ENCODE data around the gene PRKG1.

PRKG1 gene

DNA sequence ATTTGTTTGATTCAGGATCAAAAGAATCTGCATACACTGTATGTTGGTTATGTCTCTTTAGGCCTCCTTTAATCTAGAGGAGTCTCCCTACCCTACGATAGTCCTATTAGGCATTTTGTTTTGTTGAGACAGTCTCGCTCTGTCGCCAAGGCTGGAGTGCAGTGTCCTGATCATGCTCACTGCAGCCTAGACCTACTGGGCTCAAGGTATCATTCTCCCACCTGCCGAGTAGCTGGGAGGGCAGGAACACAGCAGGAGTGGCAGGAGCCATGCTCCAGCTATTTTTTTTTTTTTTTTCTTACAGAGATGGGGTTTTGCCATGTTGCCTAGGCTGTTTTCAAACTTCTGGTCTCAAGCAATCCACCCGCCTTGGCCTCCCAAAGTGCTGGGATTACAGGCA lies 1116.8 kb downstream of the PRKG1 start:
- H3K9me2 ChIP-seq (replicated peaks; ENCODE audit: low read depth, low read length), result no peaks in the 10 kb centered on the region
- TF ChIP-seq EZH2phosphoT487 (IDR thresholded peaks at IDR 0.05; ENCODE audit: borderline replicate concordance) (no peak), CTCF (conservative IDR thresholded peaks at IDR 0.05; ENCODE audit: low read length) (no peak)
- no peak overlapping the region for H3K9ac ChIP-seq (ENCODE audit: low read depth, low read length, poor library complexity, severe bottlenecking)
- no peaks in the 10 kb centered on the region for H3K27me3 ChIP-seq (ENCODE audit: insufficient read depth, low read length, poor library complexity, severe bottlenecking)
- no peak overlapping the region for H3K4me3 ChIP-seq (ENCODE audit: low read length, poor library complexity, severe bottlenecking)
- H3K4me2 ChIP-seq (ENCODE audit: low read depth, low read length, poor library complexity, severe bottlenecking), result no peak overlapping the region
- no peaks in the 10 kb centered on the region for H3F3A ChIP-seq (ENCODE audit: low read depth)
- H2AFZ ChIP-seq (ENCODE audit: low read length), result no peak overlapping the region
- no peaks in the 10 kb centered on the region for H3K4me1 ChIP-seq (ENCODE audit: insufficient read depth, low read length, poor library complexity, severe bottlenecking)
- no peaks in the 10 kb centered on the region for H3K36me3 ChIP-seq (ENCODE audit: insufficient read depth, low read length)
- no peaks in the 10 kb centered on the region for H3K9me3 ChIP-seq (ENCODE audit: insufficient read depth, low read depth, low read length)
- H3K79me2 ChIP-seq (ENCODE audit: insufficient read depth, low read length), result no peaks in the 10 kb centered on the region
- no peaks in the 10 kb centered on the region for H4K20me1 ChIP-seq (ENCODE audit: insufficient read depth, low read length, poor library complexity, severe bottlenecking)

DNA sequence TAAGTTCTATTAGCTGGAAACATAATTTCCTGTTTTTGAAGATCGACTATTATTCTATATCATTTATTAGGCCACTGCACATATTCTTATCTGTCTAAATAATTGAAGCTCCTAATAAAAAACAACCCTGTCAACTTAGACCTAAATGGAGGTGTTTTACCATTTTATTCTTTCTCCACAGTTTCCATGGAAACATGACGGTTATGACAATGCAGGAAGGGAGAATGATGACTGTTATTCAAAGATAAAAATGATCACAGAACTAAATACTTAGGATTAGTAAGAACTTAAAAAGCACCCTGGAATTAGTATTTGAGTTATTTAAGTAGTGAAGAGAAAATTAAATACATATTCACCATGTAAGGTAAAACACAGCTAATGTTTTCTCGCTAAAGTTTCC lies 1119.9 kb downstream of the PRKG1 start:
- no peaks in the 10 kb centered on the region for H3K36me3 ChIP-seq (ENCODE audit: insufficient read depth, low read length)
- H3K9ac ChIP-seq (ENCODE audit: low read depth, low read length, poor library complexity, severe bottlenecking), result no peak overlapping the region
- no peaks in the 10 kb centered on the region for H3K27me3 ChIP-seq (ENCODE audit: insufficient read depth, low read length, poor library complexity, severe bottlenecking)
- TF ChIP-seq EZH2phosphoT487 (IDR thresholded peaks at IDR 0.05; ENCODE audit: borderline replicate concordance) (no peak), CTCF (conservative IDR thresholded peaks at IDR 0.05; ENCODE audit: low read length) (no peak)
- H3K9me3 ChIP-seq (ENCODE audit: insufficient read depth, low read depth, low read length), result no peaks in the 10 kb centered on the region
- H3K4me3 ChIP-seq (ENCODE audit: low read length, poor library complexity, severe bottlenecking), result no peak overlapping the region
- no peaks in the 10 kb centered on the region for H4K20me1 ChIP-seq (ENCODE audit: insufficient read depth, low read length, poor library complexity, severe bottlenecking)
- H3F3A ChIP-seq (ENCODE audit: low read depth), result no peaks in the 10 kb centered on the region
- H3K79me2 ChIP-seq (ENCODE audit: insufficient read depth, low read length), result no peaks in the 10 kb centered on the region
- H3K4me1 ChIP-seq (ENCODE audit: insufficient read depth, low read length, poor library complexity, severe bottlenecking), result no peaks in the 10 kb centered on the region
- no peaks in the 10 kb centered on the region for H3K9me2 ChIP-seq (replicated peaks; ENCODE audit: low read depth, low read length)
- H3K4me2 ChIP-seq (ENCODE audit: low read depth, low read length, poor library complexity, severe bottlenecking), result no peak overlapping the region
- no peak overlapping the region for H2AFZ ChIP-seq (ENCODE audit: low read length)

GRCh38 chr10:52194716-52195115 lies 1120.4 kb downstream of the PRKG1 start:
- H3K9me2 ChIP-seq (replicated peaks; ENCODE audit: low read depth, low read length), result no peaks in the 10 kb centered on the region
- H3K79me2 ChIP-seq (ENCODE audit: insufficient read depth, low read length), result no peaks in the 10 kb centered on the region
- H3K9ac ChIP-seq (ENCODE audit: low read depth, low read length, poor library complexity, severe bottlenecking), result no peak overlapping the region
- no peaks in the 10 kb centered on the region for H3K27me3 ChIP-seq (ENCODE audit: insufficient read depth, low read length, poor library complexity, severe bottlenecking)
- H2AFZ ChIP-seq (ENCODE audit: low read length), result no peak overlapping the region
- H4K20me1 ChIP-seq (ENCODE audit: insufficient read depth, low read length, poor library complexity, severe bottlenecking), result no peaks in the 10 kb centered on the region
- H3F3A ChIP-seq (ENCODE audit: low read depth), result no peaks in the 10 kb centered on the region
- no peaks in the 10 kb centered on the region for H3K36me3 ChIP-seq (ENCODE audit: insufficient read depth, low read length)
- H3K4me2 ChIP-seq (ENCODE audit: low read depth, low read length, poor library complexity, severe bottlenecking), result no peak overlapping the region
- TF ChIP-seq EZH2phosphoT487 (IDR thresholded peaks at IDR 0.05; ENCODE audit: borderline replicate concordance) (no peak), CTCF (conservative IDR thresholded peaks at IDR 0.05; ENCODE audit: low read length) (no peak)
- no peaks in the 10 kb centered on the region for H3K9me3 ChIP-seq (ENCODE audit: insufficient read depth, low read depth, low read length)
- H3K4me1 ChIP-seq (ENCODE audit: insufficient read depth, low read length, poor library complexity, severe bottlenecking), result no peaks in the 10 kb centered on the region
- H3K4me3 ChIP-seq (ENCODE audit: low read length, poor library complexity, severe bottlenecking), result no peak overlapping the region

All from Loucy (cell line).